22Rv1 (cell line): Measurements from ENCODE around the gene CBLB.
A peak's percentile ranks its signal among the peaks of the same experiment; 100 is the strongest.

Experiments
- H3K27ac ChIP-seq: fragments of 450-650 bp; 2 replicates; pipeline ENCODE4 v1.5.1; 2017
- ZFX ChIP-seq: fragments of 450-650 bp; IDR thresholded peaks from 2 replicates; pipeline ENCODE4 v1.6.1; 2017; ENCODE audit warnings: antibody characterized with exemption, borderline replicate concordance
- TF ChIP-seq, protein P1 (sequence below): fragments of 450-650 bp; IDR thresholded peaks from 2 replicates; pipeline ENCODE4 v1.5.1; 2017; ENCODE audit warnings: mild to moderate bottlenecking

The CBLB gene

DNA sequence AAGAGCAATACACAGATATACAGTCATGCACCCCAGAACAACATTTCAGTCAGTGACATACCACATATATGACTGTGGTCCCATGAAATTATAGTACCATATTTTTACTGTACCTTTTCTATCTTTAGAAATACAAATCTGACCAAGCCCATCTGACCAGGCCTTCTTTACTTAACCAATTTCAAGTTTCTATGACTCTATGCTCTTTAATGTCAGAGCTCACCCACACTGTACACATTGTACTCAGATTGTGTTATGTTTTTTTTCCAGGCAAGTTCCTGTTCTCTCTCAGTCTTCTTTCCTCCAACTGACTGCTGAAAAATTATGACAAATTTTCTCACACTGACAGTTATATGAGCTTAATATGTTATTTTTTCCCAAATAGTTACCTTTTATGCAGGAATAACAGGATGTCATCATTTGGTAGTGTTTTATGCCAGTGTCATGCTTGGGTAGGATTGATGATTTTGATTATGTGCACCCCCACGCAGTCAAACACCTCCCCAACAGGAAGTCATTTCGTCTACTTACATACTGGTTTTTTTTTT is 8.0 kb upstream of the CBLB start:
- no peak overlapping the region for H3K27ac ChIP-seq
- TF ChIP-seq ZFX = no peak
- TF ChIP-seq, protein P1, sequence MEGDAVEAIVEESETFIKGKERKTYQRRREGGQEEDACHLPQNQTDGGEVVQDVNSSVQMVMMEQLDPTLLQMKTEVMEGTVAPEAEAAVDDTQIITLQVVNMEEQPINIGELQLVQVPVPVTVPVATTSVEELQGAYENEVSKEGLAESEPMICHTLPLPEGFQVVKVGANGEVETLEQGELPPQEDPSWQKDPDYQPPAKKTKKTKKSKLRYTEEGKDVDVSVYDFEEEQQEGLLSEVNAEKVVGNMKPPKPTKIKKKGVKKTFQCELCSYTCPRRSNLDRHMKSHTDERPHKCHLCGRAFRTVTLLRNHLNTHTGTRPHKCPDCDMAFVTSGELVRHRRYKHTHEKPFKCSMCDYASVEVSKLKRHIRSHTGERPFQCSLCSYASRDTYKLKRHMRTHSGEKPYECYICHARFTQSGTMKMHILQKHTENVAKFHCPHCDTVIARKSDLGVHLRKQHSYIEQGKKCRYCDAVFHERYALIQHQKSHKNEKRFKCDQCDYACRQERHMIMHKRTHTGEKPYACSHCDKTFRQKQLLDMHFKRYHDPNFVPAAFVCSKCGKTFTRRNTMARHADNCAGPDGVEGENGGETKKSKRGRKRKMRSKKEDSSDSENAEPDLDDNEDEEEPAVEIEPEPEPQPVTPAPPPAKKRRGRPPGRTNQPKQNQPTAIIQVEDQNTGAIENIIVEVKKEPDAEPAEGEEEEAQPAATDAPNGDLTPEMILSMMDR = no peak

DNA sequence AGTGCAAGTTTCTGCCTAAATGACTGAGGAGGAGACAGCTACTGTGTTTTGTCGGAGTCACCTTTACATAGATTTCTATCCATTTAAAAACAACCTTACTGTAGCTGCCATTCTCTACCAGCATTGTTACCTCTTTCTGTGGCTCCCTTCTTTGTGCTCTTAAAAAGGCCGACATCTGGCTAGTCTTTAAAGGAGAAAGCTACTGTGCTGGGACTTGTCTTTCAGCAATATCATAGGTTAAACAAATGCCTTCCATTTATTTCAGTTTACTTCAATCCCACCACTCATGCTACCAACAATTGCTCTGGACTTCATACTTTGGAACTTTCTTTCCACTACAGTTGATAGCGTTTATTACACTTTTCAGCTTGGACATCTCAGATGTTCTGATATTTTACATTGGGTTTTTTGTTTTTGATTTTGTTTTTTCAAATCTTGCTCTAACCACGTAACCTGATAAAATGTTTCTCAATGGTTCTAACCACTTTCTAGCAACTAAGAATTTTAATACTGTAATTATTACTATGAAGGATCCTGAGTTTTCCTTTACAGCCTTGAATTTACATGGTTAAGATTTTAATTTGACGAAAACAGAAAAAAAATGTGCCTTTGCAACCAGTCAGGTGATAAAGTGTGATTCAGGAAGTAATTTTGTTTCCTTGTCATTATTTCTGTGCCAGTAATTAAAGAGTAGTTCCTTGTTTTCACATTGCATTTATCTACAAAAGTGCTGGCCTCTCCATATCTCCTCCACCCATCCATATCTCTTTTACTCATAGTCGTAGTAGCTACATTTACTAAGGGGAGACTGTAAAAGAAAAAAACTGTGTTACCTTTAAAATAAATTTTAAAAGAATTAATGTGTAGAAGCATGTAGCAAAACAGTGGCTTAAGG is 1.3 kb upstream of the CBLB start:
- peak overlapping the region; percentile 82 for H3K27ac ChIP-seq
- no peak for TF ChIP-seq ZFX
- TF ChIP-seq, protein P1 = no peak

DNA sequence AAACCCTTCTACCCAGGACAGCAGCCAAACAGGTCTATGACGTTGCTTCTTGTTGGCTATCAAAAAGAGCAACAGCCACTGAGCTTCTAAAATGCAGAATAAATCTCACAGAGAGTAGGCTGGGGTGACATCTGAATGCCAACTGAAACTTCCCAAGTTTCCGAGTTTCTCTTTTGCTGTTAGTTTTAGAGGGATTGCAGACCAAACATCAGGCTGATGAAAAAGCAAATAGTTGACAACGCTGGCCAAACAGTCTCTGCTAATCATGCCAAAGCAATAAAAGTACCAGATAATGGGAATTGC is 670 bp upstream of the CBLB start:
- TF ChIP-seq ZFX = no peak
- TF ChIP-seq, protein P1 = no peak

DNA sequence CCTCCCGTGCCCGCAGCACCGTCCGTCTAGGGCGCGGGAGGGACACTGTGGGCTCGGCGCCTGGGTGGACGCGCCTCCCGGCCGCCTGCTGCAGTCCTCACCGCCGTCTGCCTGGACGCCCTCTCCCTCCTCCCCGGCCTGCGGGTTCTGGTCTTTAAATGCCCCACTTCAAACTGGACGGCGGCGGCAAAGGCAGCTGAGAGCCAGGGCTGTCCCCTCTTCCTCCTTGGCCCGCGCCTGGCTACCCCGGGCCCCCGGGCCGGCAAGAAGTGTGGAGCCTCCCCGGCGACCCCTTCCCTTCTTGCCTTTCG is 426 bp downstream of the CBLB start:
- H3K27ac ChIP-seq = peak overlapping the region; percentile 82
- no peak for TF ChIP-seq ZFX
- TF ChIP-seq, protein P1 = no peak

More for the DNA sequence above, 670 bp upstream of the CBLB start:
- H3K27ac ChIP-seq = peak overlapping the region; percentile 82

DNA sequence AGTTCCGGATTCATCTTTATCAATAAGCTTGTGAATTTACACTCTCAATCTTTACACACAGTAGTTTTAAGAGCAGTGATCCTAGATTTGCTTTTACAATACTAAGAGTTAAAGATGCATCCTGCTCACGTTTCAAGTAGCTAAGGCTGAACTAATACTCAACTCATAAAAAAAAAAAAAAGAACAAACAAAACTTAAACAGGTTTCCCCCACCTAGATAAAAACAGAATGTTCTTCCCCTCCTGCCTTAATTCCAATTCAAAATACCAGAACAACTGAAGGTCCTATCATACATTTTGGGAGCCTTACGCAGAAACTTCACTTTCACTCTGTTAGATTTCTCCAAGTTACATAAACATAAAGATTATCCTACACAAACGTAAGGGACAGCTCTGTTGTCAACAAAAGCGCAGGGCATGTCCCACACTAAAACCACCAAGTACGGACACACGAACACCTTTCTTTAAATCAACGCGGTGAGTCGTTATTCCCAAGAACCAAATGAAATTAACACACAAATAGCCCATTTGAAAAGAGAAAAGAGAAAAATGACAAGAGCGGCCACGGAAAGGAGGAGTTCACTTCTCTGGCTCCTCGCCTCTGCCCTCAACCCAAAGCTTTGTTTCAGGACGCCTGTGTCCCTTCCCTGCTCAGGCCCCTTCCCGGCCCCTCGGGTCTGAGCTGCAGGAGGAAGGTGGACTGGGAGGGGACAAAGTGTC is 941 bp downstream of the CBLB start:
- H3K27ac ChIP-seq = peak overlapping the region; percentile 82
- no peak for TF ChIP-seq ZFX
- TF ChIP-seq, protein P1 = no peak

DNA sequence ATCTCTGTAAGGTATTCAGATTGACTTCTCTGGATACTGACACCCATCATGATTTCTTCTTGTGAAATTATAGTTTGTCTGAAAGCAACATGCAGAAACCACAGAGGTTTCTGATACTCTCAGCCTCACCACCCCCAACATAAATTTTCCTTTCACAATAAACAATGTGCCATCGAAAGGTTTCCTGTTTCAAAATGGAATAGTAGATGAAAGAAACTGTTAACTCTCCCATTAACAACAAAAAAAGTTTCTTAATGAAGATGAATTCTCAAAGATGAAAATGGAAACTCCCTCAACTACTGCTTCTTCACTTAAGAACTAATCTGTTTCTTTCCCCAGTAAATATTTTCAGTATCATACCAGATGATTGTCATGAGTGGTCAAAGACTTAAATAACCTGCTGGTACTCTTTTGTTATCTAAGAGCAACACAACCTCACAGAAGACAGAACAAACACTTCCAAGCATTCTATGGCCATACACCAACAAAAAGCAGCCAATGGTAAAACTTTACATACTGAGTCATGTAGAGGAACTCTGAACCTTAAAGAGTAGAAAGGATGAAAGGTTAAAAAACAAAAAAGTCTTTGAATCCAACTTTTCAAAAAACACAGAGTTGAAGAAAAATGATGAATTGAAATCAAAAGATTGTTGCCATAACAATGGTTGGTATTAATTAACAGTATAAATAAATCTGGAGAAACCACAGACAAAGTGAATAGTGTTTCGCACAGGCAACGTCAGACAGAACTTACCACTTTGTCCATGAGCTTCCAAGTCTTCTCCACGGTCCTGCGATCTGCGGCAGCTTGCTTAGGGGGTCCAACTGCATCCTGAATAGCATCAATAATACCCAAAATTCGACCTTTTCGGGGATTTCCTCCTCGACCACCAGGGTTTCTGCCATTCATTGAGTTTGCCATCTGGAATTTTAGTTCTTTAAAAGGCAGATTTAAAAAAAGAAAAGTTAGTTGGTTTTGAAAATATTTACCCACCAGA is 1.9 kb downstream of the CBLB start:
- no peak for TF ChIP-seq ZFX
- TF ChIP-seq, protein P1 = no peak
- H3K27ac ChIP-seq = peak overlapping the region; percentile 82
